Mesendoderm (in vitro differentiated cells): ENCODE measurements around the gene IFT22.

ENCODE experiments used
- DNase-seq: peaks from one replicate; pipeline ENCODE4 v3.0.0; 2013
- H2AK5ac ChIP-seq: 2 replicates; pipeline ENCODE4 v1.6.1; 2013; ENCODE audit warnings: low read length, inconsistent platforms
- H2BK120ac ChIP-seq: 2 replicates; pipeline ENCODE4 v1.6.1; 2013; ENCODE audit warnings: low read depth, mild to moderate bottlenecking, low read length, moderate library complexity, mixed read lengths
- H2BK15ac ChIP-seq: replicated peaks from 2 replicates; pipeline ENCODE4 v1.6.1; 2013; ENCODE audit warnings: low read depth, mild to moderate bottlenecking, moderate library complexity
- H2BK5ac ChIP-seq: 2 replicates; pipeline ENCODE4 v1.6.1; 2013; ENCODE audit warnings: low read length, inconsistent platforms
- H3K18ac ChIP-seq: 2 replicates; pipeline ENCODE4 v1.6.1; 2013; ENCODE audit warnings: mild to moderate bottlenecking, low read length, mixed read lengths
- H3K23ac ChIP-seq: one replicate; pipeline ENCODE4 v1.6.1; 2013; ENCODE audit warnings: low read length
- H3K27ac ChIP-seq: 2 replicates; pipeline ENCODE4 v1.5.1; 2013; ENCODE audit warnings: low read depth, mild to moderate bottlenecking, inconsistent platforms, low read length, moderate library complexity
- H3K27me3 ChIP-seq: 2 replicates; pipeline ENCODE4 v1.6.1; 2013; ENCODE audit warnings: low read length, control low read depth, mild to moderate bottlenecking, inconsistent platforms; ENCODE audit not compliant: insufficient read depth, poor library complexity
- H3K36me3 ChIP-seq: 2 replicates; pipeline ENCODE4 v1.6.1; 2013; ENCODE audit warnings: low read length, inconsistent platforms; ENCODE audit not compliant: control insufficient read depth, insufficient read depth
- H3K4ac ChIP-seq: one replicate; pipeline ENCODE4 v1.6.1; 2013; ENCODE audit warnings: low read depth, mild to moderate bottlenecking, low read length, moderate library complexity
- H3K4me1 ChIP-seq: 2 replicates; pipeline ENCODE4 v1.6.1; 2013; ENCODE audit warnings: low read depth, low read length, inconsistent platforms; ENCODE audit not compliant: control insufficient read depth
- H3K4me2 ChIP-seq: 2 replicates; pipeline ENCODE4 v1.6.1; 2013; ENCODE audit warnings: low read length
- H3K4me3 ChIP-seq: 2 replicates; pipeline ENCODE4 v1.5.1; 2013; ENCODE audit warnings: mild to moderate bottlenecking, low read length
- H3K56ac ChIP-seq: one replicate; pipeline ENCODE4 v1.6.1; 2013; ENCODE audit warnings: low read length
- H3K79me1 ChIP-seq: 2 replicates; pipeline ENCODE4 v1.6.1; 2013; ENCODE audit warnings: low read length, inconsistent platforms
- H3K79me2 ChIP-seq: 2 replicates; pipeline ENCODE4 v1.6.1; 2013; ENCODE audit warnings: mild to moderate bottlenecking, low read length; ENCODE audit not compliant: control insufficient read depth, insufficient read depth
- H3K9ac ChIP-seq: 2 replicates; pipeline ENCODE4 v1.6.1; 2013; ENCODE audit warnings: low read length, inconsistent platforms
- H4K5ac ChIP-seq: one replicate; pipeline ENCODE4 v1.6.1; 2013; ENCODE audit warnings: low read length
- H4K8ac ChIP-seq: one replicate; pipeline ENCODE4 v1.6.1; 2013; ENCODE audit warnings: low read depth, mild to moderate bottlenecking, control low read depth, low read length, moderate library complexity
- WGBS: extraction: QIAGEN DNeasy Blood & Tissue Kit; methylation state at CpG from one replicate; pipeline ENCODE4 v1.1.7; 2013; ENCODE audit warnings: low lambda C conversion rate, missing lambda C conversion rate; ENCODE audit not compliant: insufficient coverage; ENCODE audit errors: extremely low coverage; 5-methylcytosine and 5-hydroxymethylcytosine counted together

The IFT22 gene

GRCh38 chr7:101363734-101364374 is 42.2 kb upstream of the IFT22 start:
- Histone ChIP-seq H3K79me2 (peaks cover 24% of the 10 kb centered on the region), H3K4me1 (peaks cover 2% of the 10 kb centered on the region), H2BK5ac (no peak overlapping the region), H3K9ac (peak overlapping the region; percentile 95), H3K18ac (peak overlapping the region; percentile 92), H3K79me1 (peaks cover 6% of the 10 kb centered on the region), H3K23ac (no peak overlapping the region), H2BK15ac (no peak overlapping the region), H3K27ac (no peak overlapping the region), H4K5ac (no peak overlapping the region), H3K4me2 (peak overlapping the region; percentile 48), H2BK120ac (peak overlapping the region; percentile 18), H4K8ac (no peak overlapping the region), H3K56ac (peak overlapping the region; percentile 99), H3K36me3 (no peaks in the 10 kb centered on the region), H3K27me3 (no peaks in the 10 kb centered on the region), H2AK5ac (no peak overlapping the region), H3K4ac (peak overlapping the region; percentile 97), H3K4me3 (peak overlapping the region; percentile 74)
- DNase-seq = peak; percentile 83
- WGBS = no CpG with 5 or more reads among the region's 52 CpGs

GRCh38 chr7:101363196-101363733 is 41.7 kb upstream of the IFT22 start:
- Histone ChIP-seq H3K4me3 (peak overlapping the region; percentile 74), H2BK120ac (peak overlapping the region; percentile 90), H3K23ac (no peak overlapping the region), H3K4me1 (no peaks in the 10 kb centered on the region), H3K56ac (peak overlapping the region; percentile 99), H4K5ac (no peak overlapping the region), H3K79me2 (peaks cover 21% of the 10 kb centered on the region), H3K9ac (peak overlapping the region; percentile 95), H3K36me3 (no peaks in the 10 kb centered on the region), H3K27ac (no peak overlapping the region), H3K79me1 (peaks cover 6% of the 10 kb centered on the region), H4K8ac (peak overlapping the region; percentile 31), H2AK5ac (no peak overlapping the region), H3K18ac (peak overlapping the region; percentile 92), H3K27me3 (no peaks in the 10 kb centered on the region), H3K4me2 (peak overlapping the region; percentile 48), H3K4ac (peak overlapping the region; percentile 97), H2BK5ac (no peak overlapping the region), H2BK15ac (no peak overlapping the region)
- no CpG with 5 or more reads among the region's 46 CpGs for WGBS
- no peak for DNase-seq

- Histone ChIP-seq H3K27me3 (no peaks in the 10 kb centered on the region), H4K8ac (peak within 1 kb of the TSS; percentile 31), H2BK5ac (no peak within 1 kb of the TSS), H3K4me2 (peak within 1 kb of the TSS; percentile 88), H3K36me3 (no peaks in the 10 kb centered on the region), H2BK15ac (no peak within 1 kb of the TSS), H3K27ac (peak within 1 kb of the TSS; percentile 55), H2BK120ac (peak within 1 kb of the TSS; percentile 90), H3K4ac (peak within 1 kb of the TSS; percentile 97), H4K5ac (no peak within 1 kb of the TSS), H3K4me1 (no peaks in the 10 kb centered on the region), H3K4me3 (peak within 1 kb of the TSS; percentile 74), H3K23ac (peak within 1 kb of the TSS; percentile 80), H3K18ac (peak within 1 kb of the TSS; percentile 92), H3K79me1 (peaks cover 6% of the 10 kb centered on the region), H3K56ac (peak within 1 kb of the TSS; percentile 99), H3K9ac (peak within 1 kb of the TSS; percentile 95), H2AK5ac (no peak within 1 kb of the TSS), H3K79me2 (peaks cover 17% of the 10 kb centered on the region)
- WGBS = no CpG with 5 or more reads among the region's 76 CpGs
- peak; percentile 81 for DNase-seq
These were observed 41.0 kb upstream of the IFT22 start, which contains the start of gene COL26A1 for GRCh38 chr7:101362334-101363195. COL26A1 (plus strand) TSS chr7:101362875; CDS start chr7:101363033, 158 bp downstream.

DNA sequence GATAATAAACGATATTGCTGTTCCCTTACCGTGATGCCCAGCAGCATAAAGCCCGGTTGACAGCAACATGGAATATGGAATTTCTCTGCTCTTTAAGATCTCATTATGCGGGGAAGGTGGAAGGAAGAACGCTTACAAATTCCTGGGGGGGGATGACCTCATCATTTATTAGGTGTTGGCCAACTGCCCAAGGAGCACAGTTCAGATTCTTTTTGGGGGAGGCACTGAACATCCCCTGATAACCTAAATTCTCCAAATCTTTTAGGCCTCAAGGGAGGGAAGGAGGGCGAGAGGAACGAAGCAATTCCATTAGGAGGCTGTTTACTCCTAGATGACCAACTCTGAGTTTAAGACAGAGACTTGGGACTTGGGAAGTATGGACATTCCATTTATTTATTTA is 35.8 kb upstream of the IFT22 start:
- H3K4me1 ChIP-seq = no peaks in the 10 kb centered on the region
- no peak overlapping the region for H3K4me3 ChIP-seq
- no peak overlapping the region for H3K23ac ChIP-seq
- no peak overlapping the region for H3K18ac ChIP-seq
- no peak overlapping the region for H2BK5ac ChIP-seq
- whole genome bisulfite sequencing = no CpG with 5 or more reads among the region's 7 CpGs
- H3K4ac ChIP-seq = no peak overlapping the region
- H3K79me2 ChIP-seq = no peaks in the 10 kb centered on the region
- H3K27me3 ChIP-seq = no peaks in the 10 kb centered on the region
- H3K4me2 ChIP-seq = no peak overlapping the region
- H2BK15ac ChIP-seq = no peak overlapping the region
- H3K56ac ChIP-seq = no peak overlapping the region
- no peak overlapping the region for H4K5ac ChIP-seq
- H3K79me1 ChIP-seq = no peaks in the 10 kb centered on the region
- H3K36me3 ChIP-seq = no peaks in the 10 kb centered on the region
- no peak overlapping the region for H3K27ac ChIP-seq
- H3K9ac ChIP-seq = no peak overlapping the region
- H4K8ac ChIP-seq = no peak overlapping the region
- H2BK120ac ChIP-seq = no peak overlapping the region
- H2AK5ac ChIP-seq = no peak overlapping the region
- peak; percentile 35 for DNase-seq

DNA sequence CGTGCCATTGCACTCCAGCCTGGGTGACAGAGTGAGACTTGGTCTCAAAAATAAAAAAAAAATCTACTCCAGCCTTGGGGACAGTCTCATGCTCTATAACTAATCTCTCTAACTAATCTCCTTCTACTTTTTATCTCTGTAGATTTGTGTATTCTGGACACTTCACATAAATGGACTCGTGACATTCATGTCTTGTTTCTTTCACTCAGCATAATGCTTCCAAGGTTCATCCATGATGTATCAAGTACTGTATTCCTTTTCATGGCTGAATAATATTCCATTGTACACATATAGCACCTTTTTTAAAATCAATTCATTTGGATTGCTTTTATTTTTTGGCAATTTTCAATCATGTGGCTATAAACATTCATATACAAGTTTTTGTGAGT is 31.3 kb upstream of the IFT22 start:
- Histone ChIP-seq H2BK15ac (no peak overlapping the region), H3K36me3 (no peaks in the 10 kb centered on the region), H3K23ac (no peak overlapping the region), H3K56ac (no peak overlapping the region), H3K9ac (no peak overlapping the region), H2BK120ac (no peak overlapping the region), H3K18ac (no peak overlapping the region), H3K27ac (no peak overlapping the region), H3K4me1 (no peaks in the 10 kb centered on the region), H3K4me3 (no peak overlapping the region), H4K5ac (no peak overlapping the region), H2AK5ac (no peak overlapping the region), H3K4ac (no peak overlapping the region), H3K4me2 (no peak overlapping the region), H4K8ac (no peak overlapping the region), H3K27me3 (no peaks in the 10 kb centered on the region), H3K79me2 (no peaks in the 10 kb centered on the region), H3K79me1 (no peaks in the 10 kb centered on the region), H2BK5ac (no peak overlapping the region)
- no CpG with 5 or more reads among the region's 2 CpGs for WGBS
- no peak for DNase-seq
